PFSK-1 (cell line): Measurements from ENCODE around the gene MTCH1.

Source experiments
- FOXP2 ChIP-seq: optimal IDR thresholded peaks from 2 replicates; pipeline ENCODE3; 2011; ENCODE audit warnings: borderline replicate concordance, control low read depth, inconsistent platforms; ENCODE audit not compliant: insufficient read depth; ENCODE audit errors: extremely low read length, extremely low read depth
- POLR2AphosphoS5 ChIP-seq: IDR thresholded peaks from 2 replicates; pipeline ENCODE4 v1.6.1; 2012; ENCODE audit warnings: low read depth, mild to moderate bottlenecking, control low read depth, low read length, moderate library complexity
- SIN3A ChIP-seq: IDR thresholded peaks from 2 replicates; pipeline ENCODE4 v1.6.1; 2012; ENCODE audit warnings: mild to moderate bottlenecking, low read length, moderate library complexity, borderline replicate concordance; ENCODE audit not compliant: insufficient read depth
- TAF1 ChIP-seq: IDR thresholded peaks from 2 replicates; pipeline ENCODE4 v1.6.1; 2012; ENCODE audit warnings: low read length, control low read depth, borderline replicate concordance; ENCODE audit not compliant: insufficient read depth
- TF ChIP-seq, protein P1 (sequence below), 2 experiments: IDR thresholded peaks; 2 replicates each; pipeline versions ENCODE4 v1.6.1 to v1.8.0; 2011 to 2012; ENCODE audit warnings: low read depth in 2 of 2, low read length in 2 of 2, control low read depth in 1 of 2, inconsistent platforms in 1 of 2, mild to moderate bottlenecking in 1 of 2, moderate library complexity in 1 of 2; ENCODE audit not compliant: insufficient read depth in 1 of 2

The MTCH1 gene

DNA sequence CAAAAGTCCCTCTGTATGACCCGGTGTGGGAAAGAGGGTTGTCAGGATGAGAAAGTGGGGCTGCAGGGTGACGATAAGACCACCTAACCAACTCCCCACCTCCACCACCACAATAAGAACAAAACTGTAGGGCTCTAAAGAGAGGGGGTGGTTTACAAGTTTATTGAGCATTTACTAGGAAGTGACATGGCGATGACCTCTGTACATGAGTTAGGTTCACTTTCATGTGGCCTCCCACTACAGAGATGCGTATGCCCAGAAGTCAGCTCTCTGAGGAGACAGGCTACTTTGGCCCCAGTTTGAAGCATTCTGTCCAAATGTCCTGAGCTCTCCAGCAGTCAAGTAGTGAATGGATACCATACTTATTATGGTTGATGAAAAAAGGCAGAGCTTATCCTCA, 60.2 kb downstream of the MTCH1 start:
- TF ChIP-seq TAF1 (no peak), FOXP2 (no peak), POLR2AphosphoS5 (no peak), SIN3A (no peak)
- TF ChIP-seq, protein P1, sequence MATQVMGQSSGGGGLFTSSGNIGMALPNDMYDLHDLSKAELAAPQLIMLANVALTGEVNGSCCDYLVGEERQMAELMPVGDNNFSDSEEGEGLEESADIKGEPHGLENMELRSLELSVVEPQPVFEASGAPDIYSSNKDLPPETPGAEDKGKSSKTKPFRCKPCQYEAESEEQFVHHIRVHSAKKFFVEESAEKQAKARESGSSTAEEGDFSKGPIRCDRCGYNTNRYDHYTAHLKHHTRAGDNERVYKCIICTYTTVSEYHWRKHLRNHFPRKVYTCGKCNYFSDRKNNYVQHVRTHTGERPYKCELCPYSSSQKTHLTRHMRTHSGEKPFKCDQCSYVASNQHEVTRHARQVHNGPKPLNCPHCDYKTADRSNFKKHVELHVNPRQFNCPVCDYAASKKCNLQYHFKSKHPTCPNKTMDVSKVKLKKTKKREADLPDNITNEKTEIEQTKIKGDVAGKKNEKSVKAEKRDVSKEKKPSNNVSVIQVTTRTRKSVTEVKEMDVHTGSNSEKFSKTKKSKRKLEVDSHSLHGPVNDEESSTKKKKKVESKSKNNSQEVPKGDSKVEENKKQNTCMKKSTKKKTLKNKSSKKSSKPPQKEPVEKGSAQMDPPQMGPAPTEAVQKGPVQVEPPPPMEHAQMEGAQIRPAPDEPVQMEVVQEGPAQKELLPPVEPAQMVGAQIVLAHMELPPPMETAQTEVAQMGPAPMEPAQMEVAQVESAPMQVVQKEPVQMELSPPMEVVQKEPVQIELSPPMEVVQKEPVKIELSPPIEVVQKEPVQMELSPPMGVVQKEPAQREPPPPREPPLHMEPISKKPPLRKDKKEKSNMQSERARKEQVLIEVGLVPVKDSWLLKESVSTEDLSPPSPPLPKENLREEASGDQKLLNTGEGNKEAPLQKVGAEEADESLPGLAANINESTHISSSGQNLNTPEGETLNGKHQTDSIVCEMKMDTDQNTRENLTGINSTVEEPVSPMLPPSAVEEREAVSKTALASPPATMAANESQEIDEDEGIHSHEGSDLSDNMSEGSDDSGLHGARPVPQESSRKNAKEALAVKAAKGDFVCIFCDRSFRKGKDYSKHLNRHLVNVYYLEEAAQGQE (IDR thresholded peaks at IDR 0.05; ENCODE audit: insufficient read depth in 1 of 2, low read depth in 2 of 2, low read length in 2 of 2): no peak

DNA sequence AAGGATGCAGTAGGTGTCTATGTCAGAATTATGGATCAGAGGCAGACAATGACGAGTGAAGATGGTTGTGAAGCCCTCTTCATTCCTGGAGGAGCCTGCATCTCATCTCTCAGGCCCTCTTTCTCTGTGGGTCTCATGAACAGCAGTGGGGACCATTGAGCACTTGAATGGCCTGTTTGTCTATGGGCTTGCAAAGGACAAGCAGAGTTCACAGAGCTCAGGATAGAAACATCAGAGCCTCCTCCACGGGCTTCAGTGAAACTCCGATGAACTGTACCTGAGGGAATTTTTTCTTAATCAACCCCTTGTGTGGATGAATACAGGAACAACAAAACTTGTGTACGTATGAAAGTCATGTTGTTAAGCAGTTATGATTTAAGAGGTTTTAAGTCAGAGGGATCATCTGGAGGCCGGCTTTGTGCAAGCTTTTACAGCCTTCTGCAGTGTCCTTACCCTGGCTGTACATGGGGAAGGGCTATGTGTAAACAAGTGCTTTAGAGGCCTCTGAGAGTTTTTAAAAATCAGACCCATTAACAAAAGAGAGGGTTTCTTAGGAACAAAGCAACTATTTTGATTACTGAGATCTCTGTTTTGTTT, 61.1 kb downstream of the MTCH1 start:
- TF ChIP-seq POLR2AphosphoS5: no peak
- no peak for TF ChIP-seq SIN3A
- TF ChIP-seq FOXP2: no peak
- TF ChIP-seq, protein P1 (IDR thresholded peaks at IDR 0.05; ENCODE audit: insufficient read depth in 1 of 2, low read depth in 2 of 2, low read length in 2 of 2): no peak
- TF ChIP-seq TAF1: no peak

DNA sequence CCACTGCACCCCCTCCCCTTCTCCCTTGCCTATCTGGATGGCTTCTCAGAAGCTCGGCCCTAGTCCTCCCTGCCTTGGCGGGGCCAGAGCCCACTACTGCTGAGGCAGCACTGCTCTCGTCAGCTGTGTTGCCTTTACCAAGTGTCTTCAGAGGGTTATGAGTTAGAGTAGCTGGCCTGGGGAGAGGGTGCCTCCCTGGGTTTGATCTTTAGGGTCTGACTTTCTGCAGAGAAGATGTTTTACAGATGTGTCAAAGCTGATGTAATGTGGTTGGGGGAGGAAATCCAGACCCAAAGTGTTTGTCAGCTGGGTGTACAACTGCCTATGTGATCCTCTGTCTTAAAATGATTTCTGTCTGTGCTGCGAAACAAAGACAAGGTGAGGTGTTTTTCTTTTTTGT, 61.9 kb downstream of the MTCH1 start:
- TF ChIP-seq, protein P1 (IDR thresholded peaks at IDR 0.05; ENCODE audit: insufficient read depth in 1 of 2, low read depth in 2 of 2, low read length in 2 of 2): no peak
- TF ChIP-seq TAF1: no peak
- TF ChIP-seq POLR2AphosphoS5: no peak
- no peak for TF ChIP-seq SIN3A
- no peak for TF ChIP-seq FOXP2

- TF ChIP-seq, protein P1 (IDR thresholded peaks at IDR 0.05; ENCODE audit: insufficient read depth in 1 of 2, low read depth in 2 of 2, low read length in 2 of 2): no peak
- TF ChIP-seq POLR2AphosphoS5 (no peak), SIN3A (no peak), TAF1 (no peak), FOXP2 (no peak)
Observed at GRCh38 chr6:36920546-36920945, 65.5 kb downstream of the MTCH1 start.

DNA sequence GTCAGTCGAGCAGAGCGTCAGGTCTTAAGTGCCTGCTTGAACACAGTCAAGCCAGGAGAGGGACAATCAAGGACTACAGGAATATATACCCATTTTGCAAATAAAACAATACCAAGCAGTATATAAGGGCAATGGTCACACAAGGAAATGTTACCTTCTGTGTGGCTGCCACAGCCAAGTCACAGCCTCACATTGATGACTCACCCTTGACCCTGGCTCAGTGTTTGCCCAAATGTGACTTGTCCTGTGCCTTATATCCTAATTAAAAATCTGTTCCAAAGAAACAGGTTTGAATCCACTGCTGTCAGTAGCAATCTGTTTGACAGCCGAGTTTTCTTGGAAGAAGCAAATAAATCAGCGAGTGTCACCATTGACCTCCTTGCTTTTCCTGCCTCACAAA, 65.9 kb downstream of the MTCH1 start:
- TF ChIP-seq SIN3A: no peak
- TF ChIP-seq TAF1: no peak
- no peak for TF ChIP-seq FOXP2
- TF ChIP-seq, protein P1 (IDR thresholded peaks at IDR 0.05; ENCODE audit: insufficient read depth in 1 of 2, low read depth in 2 of 2, low read length in 2 of 2): no peak
- TF ChIP-seq POLR2AphosphoS5: no peak
